ENCODE measurements around the gene TGM6.

GRCh38 chr20:2357114-2357513, 23.6 kb upstream of the TGM6 start:
- TF ChIP-seq CTCF (IDR thresholded peaks at IDR 0.05) (no peak), POLR2A (IDR thresholded peaks at IDR 0.05) (no peak)

All from uterus (tissue), 2 donors.